Hematopoietic multipotent progenitor cell treated with erythropoietin and hydrocortisone succinate and interleukin-3 and kit ligand, for 15 days (in vitro differentiated cells): ENCODE results near the gene PRTN3.
A peak's percentile ranks its signal among the peaks of the same experiment; 100 is the strongest.
"Not testable (repeated sequence)": the region's sequence is repeated elsewhere in the genome, so short reads cannot be mapped to it uniquely, and the experiment has no call there.

Experiments used
- DNase-seq: peaks from one replicate; pipeline ENCODE4 v3.0.0-alpha.2; 2015; ENCODE audit warnings: low spot score

PRTN3 gene

DNA sequence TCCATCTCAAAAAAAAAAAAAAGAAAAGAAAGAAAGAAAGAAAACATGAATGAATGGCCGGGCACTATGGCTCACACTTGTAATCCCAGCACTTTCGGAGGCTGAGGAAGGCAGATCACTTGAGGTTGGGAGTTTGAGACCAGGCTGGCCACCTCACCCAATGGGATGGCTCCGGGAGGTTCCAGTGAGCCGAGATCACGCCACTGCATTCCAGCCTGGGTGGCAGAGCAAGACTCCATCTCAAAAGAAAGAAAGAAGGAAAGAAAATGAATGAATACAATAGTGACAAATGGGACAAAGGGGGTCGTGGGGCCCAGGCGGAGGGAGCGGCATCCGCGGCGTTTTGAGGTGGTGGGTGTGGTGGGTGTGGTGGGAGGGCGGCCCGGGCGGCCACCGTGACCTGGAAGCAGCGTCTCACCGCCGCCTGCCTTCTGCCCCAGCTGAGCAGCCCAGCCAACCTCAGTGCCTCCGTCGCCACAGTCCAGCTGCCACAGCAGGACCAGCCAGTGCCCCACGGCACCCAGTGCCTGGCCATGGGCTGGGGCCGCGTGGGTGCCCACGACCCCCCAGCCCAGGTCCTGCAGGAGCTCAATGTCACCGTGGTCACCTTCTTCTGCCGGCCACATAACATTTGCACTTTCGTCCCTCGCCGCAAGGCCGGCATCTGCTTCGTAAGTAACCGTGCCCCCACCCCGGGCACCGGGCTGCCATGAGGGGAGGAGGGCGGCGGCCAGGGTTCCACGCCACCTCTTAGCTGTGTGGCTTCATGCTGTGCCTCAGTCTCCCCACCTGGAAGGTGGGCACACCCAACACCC lies 5.1 kb downstream of the PRTN3 start:
- DNase-seq, result no peak

- no peak for DNase-seq
These were observed 7.7 kb downstream of the PRTN3 start for GRCh38 chr19:848386-848921.

GRCh38 chr19:849195-849594 lies 8.4 kb downstream of the PRTN3 start:
- not testable (repeated sequence) for DNase-seq

GRCh38 chr19:850221-850978 lies 9.6 kb downstream of the PRTN3 start:
- DNase-seq, result no peak

DNA sequence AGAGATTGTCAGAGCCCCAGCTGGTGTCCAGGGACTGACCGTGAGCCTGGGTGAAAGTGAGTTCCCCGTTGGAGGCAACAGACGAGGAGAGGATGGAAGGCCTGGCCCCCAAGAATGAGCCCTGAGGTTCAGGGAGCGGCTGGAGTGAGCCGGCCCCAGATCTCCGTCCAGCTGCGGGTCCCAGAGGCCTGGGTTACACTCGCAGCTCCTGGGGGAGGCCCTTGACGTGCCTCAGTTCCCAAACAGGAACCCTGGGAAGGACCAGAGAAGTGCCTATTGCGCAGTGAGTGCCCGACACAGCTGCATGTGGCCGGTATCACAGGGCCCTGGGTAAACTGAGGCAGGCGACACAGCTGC lies 10.2 kb downstream of the PRTN3 start:
- DNase-seq, result no peak

DNA sequence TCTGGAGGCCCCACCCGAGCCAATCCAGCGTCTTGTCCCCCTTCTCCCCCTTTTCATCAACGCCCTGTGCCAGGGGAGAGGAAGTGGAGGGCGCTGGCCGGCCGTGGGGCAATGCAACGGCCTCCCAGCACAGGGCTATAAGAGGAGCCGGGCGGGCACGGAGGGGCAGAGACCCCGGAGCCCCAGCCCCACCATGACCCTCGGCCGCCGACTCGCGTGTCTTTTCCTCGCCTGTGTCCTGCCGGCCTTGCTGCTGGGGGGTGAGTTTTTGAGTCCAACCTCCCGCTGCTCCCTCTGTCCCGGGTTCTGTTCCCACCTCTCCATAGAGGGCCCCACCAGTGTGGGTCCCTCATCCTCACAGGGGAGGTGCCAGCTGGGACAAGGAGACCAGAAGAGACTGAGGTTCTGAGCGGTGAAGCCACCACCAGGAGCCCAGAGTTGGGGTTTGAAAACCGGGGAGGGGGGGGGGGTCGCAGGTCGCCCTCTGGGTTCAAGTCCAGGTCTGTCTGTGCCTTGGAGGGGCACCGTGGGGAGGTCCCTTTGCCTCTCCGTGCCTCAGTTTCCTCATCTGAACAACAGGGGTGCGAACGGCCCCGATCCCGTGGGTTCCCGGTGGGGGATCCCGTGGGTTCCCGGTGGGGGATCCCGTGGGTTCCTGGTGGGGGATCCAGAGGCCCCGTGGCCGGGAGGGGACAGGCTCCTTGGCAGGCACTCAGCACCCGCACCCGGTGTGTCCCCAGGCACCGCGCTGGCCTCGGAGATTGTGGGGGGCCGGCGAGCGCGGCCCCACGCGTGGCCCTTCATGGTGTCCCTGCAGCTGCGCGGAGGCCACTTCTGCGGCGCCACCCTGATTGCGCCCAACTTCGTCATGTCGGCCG lies 11.6 kb downstream of the PRTN3 start, which contains the start of gene ELANE:
Gene ELANE, plus strand, starts transcription at position 168 of the 878 bp plus-strand sequence. Its CDS starts 26 bp downstream, at position 194.
- no peak for DNase-seq

DNA sequence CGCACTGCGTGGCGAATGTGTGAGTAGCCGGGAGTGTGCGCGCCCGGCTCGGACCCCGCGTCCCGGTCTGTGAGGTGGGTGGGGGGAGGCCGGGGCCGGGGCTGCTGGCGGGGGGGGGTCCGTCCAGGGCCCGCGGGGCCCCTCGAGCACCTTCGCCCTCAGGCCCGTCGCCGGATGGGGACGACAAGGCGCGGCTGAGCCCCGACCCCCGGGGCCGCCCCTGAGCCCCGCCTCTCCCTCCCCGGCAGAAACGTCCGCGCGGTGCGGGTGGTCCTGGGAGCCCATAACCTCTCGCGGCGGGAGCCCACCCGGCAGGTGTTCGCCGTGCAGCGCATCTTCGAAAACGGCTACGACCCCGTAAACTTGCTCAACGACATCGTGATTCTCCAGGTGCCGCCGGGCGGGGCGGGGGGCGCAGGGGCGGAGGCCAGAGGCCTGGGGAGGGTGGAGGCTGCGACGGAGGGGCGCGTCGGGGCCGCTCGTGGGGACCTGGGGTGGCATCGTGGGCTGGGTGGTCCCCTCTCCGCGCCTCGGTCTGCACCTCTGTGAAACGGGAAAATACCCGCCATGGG lies 12.3 kb downstream of the PRTN3 start:
- DNase-seq, result no peak

- DNase-seq, result not testable (repeated sequence)
These were observed 12.9 kb downstream of the PRTN3 start for GRCh38 chr19:853614-854220.

- DNase-seq, result no peak
These were observed 13.8 kb downstream of the PRTN3 start for GRCh38 chr19:854549-854948.

GRCh38 chr19:855142-855541 lies 14.3 kb downstream of the PRTN3 start:
- no peak for DNase-seq

DNA sequence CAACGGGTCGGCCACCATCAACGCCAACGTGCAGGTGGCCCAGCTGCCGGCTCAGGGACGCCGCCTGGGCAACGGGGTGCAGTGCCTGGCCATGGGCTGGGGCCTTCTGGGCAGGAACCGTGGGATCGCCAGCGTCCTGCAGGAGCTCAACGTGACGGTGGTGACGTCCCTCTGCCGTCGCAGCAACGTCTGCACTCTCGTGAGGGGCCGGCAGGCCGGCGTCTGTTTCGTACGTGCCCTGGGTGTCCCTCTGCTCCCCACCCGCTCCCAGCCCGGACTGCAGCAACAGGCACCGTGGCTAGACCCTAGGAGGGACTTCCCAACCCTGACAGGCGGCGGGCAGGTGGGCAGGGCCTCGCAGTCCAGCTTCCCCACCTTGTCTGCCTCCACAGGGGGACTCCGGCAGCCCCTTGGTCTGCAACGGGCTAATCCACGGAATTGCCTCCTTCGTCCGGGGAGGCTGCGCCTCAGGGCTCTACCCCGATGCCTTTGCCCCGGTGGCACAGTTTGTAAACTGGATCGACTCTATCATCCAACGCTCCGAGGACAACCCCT lies 14.8 kb downstream of the PRTN3 start:
- DNase-seq, result no peak

- DNase-seq, result no peak
These were observed 17.5 kb downstream of the PRTN3 start for GRCh38 chr19:858284-858683.

- DNase-seq, result no peak
These were observed 18.4 kb downstream of the PRTN3 start, which contains the start of gene CFD for GRCh38 chr19:858868-859843. TSS of gene CFD (plus strand) at chr19:859664. CDS start at chr19:859690, 26 bp downstream.

DNA sequence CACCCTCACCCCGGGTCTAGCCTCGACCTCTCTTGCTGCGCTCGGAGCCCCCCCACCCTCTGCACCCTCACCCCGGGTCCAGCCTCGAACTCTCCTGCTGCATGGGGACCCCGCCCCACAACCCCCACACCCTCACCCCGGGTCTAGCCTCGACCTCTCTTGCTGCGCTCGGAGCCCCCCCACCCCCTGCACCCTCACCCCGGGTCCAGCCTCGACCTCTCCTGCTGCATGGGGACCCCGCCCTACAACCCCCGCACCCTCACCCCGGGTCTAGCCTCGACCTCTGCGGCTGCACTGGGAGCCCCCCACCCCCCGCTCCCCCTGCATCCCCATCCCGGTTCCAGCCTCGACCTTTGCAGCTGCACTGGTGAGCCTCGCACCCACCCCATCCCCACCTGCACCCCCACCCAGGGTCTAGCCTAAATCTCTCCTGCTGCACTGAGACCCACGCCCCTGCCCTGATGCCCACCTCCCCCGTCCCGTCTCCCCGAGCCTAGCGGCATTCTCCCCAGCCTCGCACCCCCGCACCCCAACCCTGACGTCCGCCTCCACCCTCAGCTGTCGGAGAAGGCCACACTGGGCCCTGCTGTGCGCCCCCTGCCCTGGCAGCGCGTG lies 20.4 kb downstream of the PRTN3 start:
- DNase-seq, result no peak

DNA sequence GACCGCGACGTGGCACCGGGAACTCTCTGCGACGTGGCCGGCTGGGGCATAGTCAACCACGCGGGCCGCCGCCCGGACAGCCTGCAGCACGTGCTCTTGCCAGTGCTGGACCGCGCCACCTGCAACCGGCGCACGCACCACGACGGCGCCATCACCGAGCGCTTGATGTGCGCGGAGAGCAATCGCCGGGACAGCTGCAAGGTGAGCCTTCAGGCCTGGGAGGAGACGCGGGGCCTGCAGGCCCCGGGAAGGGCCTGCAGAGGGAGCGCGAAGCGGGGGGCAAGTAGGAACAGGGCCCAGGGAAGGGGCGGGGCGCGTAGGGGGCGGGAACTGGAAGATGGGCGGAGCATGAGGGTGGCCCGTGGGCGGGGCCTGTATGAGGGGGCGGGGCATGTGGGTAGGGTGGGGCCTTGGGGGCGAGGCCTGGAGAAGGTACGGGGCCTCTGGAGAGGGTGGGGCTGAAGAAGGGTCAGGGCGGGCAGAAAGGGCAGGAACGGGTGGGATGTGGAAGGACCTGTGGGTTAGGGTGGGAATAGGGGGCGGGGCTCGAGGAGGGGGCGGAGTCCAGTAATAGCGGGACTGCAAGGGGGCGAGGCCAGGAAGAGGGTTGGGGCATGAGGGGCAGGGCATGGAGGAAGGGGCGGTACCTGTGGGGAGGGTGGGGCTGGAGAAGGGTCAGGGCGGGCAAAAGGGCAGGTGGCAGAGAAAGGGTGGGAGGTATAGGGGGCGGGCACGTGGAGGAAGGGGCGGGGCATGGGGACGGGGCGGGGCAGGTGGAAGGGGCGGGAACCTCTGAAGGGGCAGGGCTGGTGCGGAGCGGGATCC lies 21.2 kb downstream of the PRTN3 start:
- DNase-seq, result peak; percentile 66

DNA sequence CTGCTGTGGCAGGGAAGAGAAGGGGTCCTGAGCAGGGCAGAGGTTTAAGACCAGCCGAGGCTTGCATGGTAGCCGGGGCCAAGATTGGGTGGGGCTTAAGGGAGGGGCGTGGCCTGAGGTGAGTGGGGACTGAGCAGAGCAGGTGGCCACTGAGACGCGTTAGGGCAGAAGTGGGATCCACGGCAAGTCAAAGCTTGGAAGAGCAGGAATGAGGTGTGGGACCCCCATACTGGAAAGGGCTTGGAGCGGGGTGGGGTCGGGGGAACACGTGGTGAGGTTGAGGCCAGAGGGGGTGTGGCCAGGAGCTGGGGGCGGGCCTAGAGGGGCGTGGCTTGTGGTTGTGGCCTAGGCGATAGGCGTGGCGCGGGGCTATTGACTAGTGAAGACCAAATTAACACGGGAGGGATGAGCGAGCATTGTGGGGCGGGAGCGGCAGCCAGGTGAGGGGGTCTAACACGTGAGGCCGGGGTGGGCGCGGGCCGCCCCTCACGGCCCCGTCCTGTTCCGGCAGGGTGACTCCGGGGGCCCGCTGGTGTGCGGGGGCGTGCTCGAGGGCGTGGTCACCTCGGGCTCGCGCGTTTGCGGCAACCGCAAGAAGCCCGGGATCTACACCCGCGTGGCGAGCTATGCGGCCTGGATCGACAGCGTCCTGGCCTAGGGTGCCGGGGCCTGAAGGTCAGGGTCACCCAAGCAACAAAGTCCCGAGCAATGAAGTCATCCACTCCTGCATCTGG lies 21.9 kb downstream of the PRTN3 start:
- peak; percentile 79 for DNase-seq

GRCh38 chr19:863315-863620 lies 22.5 kb downstream of the PRTN3 start:
- no peak for DNase-seq
